ENCODE data around the gene STK4. TPM values are rescaled to one million over a fixed set of nuclear protein-coding genes. Genes with fewer than 3 reads are reported as not detected.
A peak's percentile ranks its signal among the peaks of the same experiment; 100 is the strongest.

STK4 gene
- total RNA-seq, 1 experiment from 2014 or later = 52.7 TPM

DNA sequence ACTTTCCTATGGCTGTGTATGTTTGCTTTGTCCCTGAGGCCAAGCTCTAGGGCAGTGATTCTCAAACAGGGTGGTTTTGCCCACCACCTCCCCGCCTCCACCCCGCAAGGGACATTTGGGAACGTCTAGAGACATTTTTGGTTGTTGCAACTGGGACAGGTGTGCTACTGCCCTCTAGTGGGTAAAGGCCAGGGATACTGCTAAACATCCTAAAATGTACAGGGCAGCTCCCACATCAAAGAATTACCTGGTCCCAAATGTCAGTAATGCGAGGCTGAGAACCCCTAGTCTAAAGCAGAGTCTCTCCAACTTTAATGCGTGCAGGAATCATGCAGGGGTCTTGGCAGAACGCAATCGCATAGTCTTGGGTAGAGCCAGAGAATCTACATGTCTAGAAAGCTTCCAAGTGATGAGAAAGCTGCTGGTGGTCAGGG is 129.5 kb downstream of the STK4 start:
- H3K27ac ChIP-seq (ENCODE audit: low read depth, low read length, poor library complexity, severe bottlenecking) = no peak overlapping the region
- H3K9me3 ChIP-seq (ENCODE audit: low read depth, low read length, poor library complexity, severe bottlenecking) = no peaks in the 10 kb centered on the region
- TF ChIP-seq, protein P1, sequence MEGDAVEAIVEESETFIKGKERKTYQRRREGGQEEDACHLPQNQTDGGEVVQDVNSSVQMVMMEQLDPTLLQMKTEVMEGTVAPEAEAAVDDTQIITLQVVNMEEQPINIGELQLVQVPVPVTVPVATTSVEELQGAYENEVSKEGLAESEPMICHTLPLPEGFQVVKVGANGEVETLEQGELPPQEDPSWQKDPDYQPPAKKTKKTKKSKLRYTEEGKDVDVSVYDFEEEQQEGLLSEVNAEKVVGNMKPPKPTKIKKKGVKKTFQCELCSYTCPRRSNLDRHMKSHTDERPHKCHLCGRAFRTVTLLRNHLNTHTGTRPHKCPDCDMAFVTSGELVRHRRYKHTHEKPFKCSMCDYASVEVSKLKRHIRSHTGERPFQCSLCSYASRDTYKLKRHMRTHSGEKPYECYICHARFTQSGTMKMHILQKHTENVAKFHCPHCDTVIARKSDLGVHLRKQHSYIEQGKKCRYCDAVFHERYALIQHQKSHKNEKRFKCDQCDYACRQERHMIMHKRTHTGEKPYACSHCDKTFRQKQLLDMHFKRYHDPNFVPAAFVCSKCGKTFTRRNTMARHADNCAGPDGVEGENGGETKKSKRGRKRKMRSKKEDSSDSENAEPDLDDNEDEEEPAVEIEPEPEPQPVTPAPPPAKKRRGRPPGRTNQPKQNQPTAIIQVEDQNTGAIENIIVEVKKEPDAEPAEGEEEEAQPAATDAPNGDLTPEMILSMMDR (conservative IDR thresholded peaks at IDR 0.05; ENCODE audit: low read depth, low read length) = peak; percentile 78
- TF ChIP-seq EZH2 (IDR thresholded peaks at IDR 0.05; ENCODE audit: borderline replicate concordance, low read depth, low read length, poor library complexity, severe bottlenecking) = no peak
- POLR2A ChIA-PET (ENCODE audit: low non-redundant PET) = no interaction called here
- no peaks in the 10 kb centered on the region for H3K4me1 ChIP-seq (ENCODE audit: insufficient read depth, low read length, poor library complexity, severe bottlenecking)
- DNase-seq (ENCODE audit: low spot score) = peak; percentile 72
- no peaks in the 10 kb centered on the region for H3K36me3 ChIP-seq (ENCODE audit: insufficient read depth, low read length, poor library complexity, severe bottlenecking)
- BruUV-seq (replicated peaks) = no TSS peak
- H3K4me3 ChIP-seq (ENCODE audit: low read depth, low read length, poor library complexity, severe bottlenecking) = no peak overlapping the region
- CTCF ChIA-PET = interaction anchor here (0.6 to 2.2 kb wide), 8 partner anchors 9 to 349 kb away, joined by 3 to 22 read pairs (median 7); no protein-coding TSS in a partner anchor
- intact Hi-C loops (cut with micrococcal nuclease; ENCODE audit: unreplicated experiment) = loop anchor here (1.0 kb wide), 1 partner anchor 52 kb away; no protein-coding TSS in a partner anchor
- H3K27me3 ChIP-seq (replicated peaks; ENCODE audit: insufficient read depth, low read depth, low read length, poor library complexity) = no peaks in the 10 kb centered on the region

DNA sequence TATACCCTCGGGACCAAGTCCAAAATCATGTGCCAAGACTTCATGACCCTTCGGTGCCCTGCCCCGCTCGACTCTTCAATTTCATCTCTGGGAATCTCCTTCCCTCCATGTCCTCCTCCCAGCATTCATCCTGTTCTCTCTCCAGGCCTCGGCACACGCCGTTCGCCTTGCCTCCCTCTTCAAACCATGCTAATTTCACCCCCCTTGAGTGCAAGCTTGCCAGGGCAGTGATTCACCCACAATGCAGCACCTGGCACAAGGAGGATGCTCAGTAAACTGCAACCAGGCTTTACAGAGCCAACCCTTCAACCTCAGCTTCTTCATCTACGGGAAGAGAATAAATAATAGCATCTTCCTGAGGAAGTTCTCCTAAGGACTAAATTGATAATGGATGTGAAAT is 130.5 kb downstream of the STK4 start:
- intact Hi-C loops (cut with micrococcal nuclease; ENCODE audit: unreplicated experiment) = no loop called here
- TF ChIP-seq, protein P1 (conservative IDR thresholded peaks at IDR 0.05; ENCODE audit: low read depth, low read length) = no peak
- TF ChIP-seq EZH2 (IDR thresholded peaks at IDR 0.05; ENCODE audit: borderline replicate concordance, low read depth, low read length, poor library complexity, severe bottlenecking) = no peak
- Histone ChIP-seq H3K9me3 (ENCODE audit: low read depth, low read length, poor library complexity, severe bottlenecking) (no peaks in the 10 kb centered on the region), H3K36me3 (ENCODE audit: insufficient read depth, low read length, poor library complexity, severe bottlenecking) (no peaks in the 10 kb centered on the region), H3K4me1 (ENCODE audit: insufficient read depth, low read length, poor library complexity, severe bottlenecking) (no peaks in the 10 kb centered on the region), H3K4me3 (ENCODE audit: low read depth, low read length, poor library complexity, severe bottlenecking) (no peak overlapping the region), H3K27me3 (replicated peaks; ENCODE audit: insufficient read depth, low read depth, low read length, poor library complexity) (no peaks in the 10 kb centered on the region), H3K27ac (ENCODE audit: low read depth, low read length, poor library complexity, severe bottlenecking) (no peak overlapping the region)
- ChIA-PET POLR2A (ENCODE audit: low non-redundant PET) (interaction anchor here (0.5 kb wide), 1 partner anchor 85 kb away, joined by 7 read pairs; no protein-coding TSS in a partner anchor), CTCF (interaction anchor here (1.3 to 2.2 kb wide), 4 partner anchors 8 to 194 kb away, joined by 10 to 22 read pairs (median 11); no protein-coding TSS in a partner anchor)
- no TSS peak for BruUV-seq (replicated peaks)
- no peak for DNase-seq (ENCODE audit: low spot score)

DNA sequence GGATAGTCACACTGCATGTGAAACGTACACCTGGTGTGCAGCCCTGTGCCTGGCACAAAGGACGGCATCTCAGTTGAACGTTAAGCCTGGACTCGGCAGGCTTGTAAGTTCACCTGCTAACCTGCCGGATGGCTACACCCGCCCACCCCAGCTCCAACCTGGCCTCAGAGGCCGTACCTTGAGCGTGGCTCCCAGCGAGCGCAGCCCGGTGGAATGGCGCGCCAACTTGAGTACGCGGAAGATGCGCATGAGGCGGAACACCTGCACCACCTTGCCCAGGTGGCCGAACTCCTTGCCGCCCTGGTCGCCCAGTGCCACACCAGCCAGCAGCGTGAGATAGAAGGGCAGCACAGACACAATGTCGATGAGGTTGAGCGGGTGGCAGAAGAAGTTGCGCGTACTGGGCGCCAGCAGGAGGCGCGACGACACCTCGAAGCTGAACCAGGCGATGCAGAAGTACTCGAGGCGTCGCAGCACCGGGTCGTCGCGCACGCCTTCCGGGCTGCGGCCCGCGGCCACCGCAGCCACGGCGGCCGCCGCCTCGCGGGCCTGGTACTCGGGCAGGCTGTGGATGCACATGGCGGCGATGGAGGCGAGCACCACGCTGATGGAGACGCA is 131.3 kb downstream of the STK4 start:
- no TSS peak for BruUV-seq (replicated peaks)
- TF ChIP-seq, protein P1 (conservative IDR thresholded peaks at IDR 0.05; ENCODE audit: low read depth, low read length) = no peak
- no peak for TF ChIP-seq EZH2 (IDR thresholded peaks at IDR 0.05; ENCODE audit: borderline replicate concordance, low read depth, low read length, poor library complexity, severe bottlenecking)
- ChIA-PET CTCF (interaction anchor here (2.1 kb wide), 2 partner anchors 7 to 193 kb away, joined by 10 to 11 read pairs; no protein-coding TSS in a partner anchor), POLR2A (ENCODE audit: low non-redundant PET) (no interaction called here)
- H3K9me3 ChIP-seq (ENCODE audit: low read depth, low read length, poor library complexity, severe bottlenecking) = no peaks in the 10 kb centered on the region
- H3K27me3 ChIP-seq (replicated peaks; ENCODE audit: insufficient read depth, low read depth, low read length, poor library complexity) = no peaks in the 10 kb centered on the region
- H3K4me1 ChIP-seq (ENCODE audit: insufficient read depth, low read length, poor library complexity, severe bottlenecking) = no peaks in the 10 kb centered on the region
- no peak for DNase-seq (ENCODE audit: low spot score)
- intact Hi-C loops (cut with micrococcal nuclease; ENCODE audit: unreplicated experiment) = no loop called here
- no peak overlapping the region for H3K27ac ChIP-seq (ENCODE audit: low read depth, low read length, poor library complexity, severe bottlenecking)
- no peaks in the 10 kb centered on the region for H3K36me3 ChIP-seq (ENCODE audit: insufficient read depth, low read length, poor library complexity, severe bottlenecking)
- no peak overlapping the region for H3K4me3 ChIP-seq (ENCODE audit: low read depth, low read length, poor library complexity, severe bottlenecking)
